ENCODE data around the gene BANP.

The BANP gene

DNA sequence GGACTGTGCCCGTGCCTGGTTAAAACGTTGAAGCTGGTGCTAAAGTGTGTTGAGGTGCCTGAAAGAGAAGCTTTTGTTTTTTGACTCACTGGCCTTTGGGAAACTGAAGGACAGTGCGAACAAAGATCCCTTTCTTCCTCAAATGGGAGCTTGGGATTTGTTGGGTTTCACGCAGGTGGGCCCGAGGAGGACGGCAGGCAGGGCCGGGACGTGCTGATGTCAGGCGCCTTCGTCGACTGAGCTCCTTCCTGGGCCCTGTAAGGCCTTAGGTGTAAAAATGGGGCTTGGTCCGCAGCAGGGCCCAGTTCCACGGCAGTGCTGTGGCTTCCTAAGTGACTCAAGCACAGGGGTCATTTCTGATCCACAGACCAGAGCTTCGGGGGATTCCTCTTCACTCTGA, 106.9 kb downstream of the BANP start:
- DNase-seq = no peak

DNA sequence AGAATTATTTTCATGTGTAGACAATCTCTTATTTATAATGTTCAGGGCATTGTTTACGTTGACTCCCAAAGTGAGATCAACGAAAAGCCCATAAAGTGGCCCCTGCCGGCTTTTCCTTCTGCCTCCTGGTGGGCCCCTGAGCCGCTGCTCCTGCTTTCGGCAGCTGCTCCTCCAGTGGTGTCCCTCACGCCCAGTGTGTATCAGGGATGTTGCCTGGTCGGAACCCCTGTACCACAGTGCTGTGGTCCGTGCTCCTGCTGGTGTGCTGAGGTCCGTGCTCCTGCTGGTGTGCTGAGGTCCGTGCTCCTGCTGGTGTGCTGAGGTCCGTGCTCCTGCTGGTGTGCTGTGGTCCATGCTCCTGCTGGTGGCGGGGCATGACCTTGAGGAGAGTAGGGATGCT, 107.6 kb downstream of the BANP start:
- no peak for DNase-seq

DNA sequence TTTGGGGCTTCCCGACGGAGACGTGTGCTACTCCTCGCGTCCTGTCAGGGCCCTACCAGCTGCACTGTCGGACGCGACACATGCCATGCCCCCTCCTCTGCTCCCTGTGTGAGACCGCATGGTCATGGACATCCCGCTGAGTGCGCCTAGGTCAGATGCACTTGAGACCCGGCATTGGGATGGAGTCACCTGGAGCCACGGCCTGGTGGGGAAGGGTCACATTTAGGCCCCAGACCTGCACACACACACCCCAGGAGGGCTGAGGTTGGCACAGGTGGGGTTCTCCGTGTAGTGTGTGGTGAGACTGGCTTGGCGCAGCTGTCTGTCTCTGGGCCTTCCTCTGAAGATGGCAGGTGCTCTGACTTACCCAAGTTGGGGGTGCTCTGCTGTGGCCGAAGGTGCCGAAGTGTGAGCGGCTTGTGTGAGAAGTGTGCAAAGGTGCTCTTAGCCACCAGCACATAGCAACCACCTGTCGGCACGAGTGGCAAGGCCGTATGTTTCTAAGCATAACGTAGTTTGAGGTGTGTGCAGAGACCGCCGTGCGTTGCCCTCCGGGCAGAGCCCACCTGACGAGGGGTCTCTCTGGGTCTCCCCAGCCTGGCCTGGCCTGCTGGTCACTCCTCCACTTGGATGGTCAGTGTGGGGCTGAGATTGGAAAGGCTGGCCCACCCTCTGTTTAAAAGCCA, 108.6 kb downstream of the BANP start:
- no peak for DNase-seq

DNA sequence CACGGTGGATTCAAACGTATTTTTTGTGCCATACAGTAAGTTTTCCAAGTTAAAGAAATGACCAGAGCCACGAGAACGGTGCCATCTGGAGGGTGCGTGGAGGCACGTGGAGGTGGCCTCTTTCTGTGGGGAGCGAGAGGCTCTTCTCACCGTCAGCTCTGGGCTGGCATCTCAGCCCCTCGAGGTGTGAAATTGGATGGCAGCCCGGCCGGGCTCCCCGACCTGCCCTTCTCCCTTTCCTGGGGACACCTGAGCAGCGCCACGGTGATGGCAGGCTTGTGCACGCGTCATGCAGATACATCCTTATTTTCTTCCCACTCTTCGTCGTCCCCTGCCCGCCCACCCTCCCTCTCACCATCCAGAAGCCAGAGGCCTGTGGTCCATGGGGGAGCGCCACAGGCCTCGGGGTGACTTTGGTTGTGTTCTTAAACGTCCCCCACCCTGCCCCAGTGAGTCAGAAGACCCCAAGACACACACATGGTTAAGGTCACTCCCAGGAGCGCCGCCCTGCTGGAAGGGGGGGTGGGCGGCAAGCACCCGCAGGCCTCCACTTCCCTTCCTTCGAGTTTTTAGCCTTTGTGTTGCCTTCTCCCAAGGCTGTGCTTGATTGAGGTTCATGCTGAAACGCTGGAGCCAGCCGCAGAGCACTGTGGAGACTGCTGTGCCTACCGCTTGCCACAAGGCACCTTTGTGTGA, 109.4 kb downstream of the BANP start:
- DNase-seq = no peak

DNA sequence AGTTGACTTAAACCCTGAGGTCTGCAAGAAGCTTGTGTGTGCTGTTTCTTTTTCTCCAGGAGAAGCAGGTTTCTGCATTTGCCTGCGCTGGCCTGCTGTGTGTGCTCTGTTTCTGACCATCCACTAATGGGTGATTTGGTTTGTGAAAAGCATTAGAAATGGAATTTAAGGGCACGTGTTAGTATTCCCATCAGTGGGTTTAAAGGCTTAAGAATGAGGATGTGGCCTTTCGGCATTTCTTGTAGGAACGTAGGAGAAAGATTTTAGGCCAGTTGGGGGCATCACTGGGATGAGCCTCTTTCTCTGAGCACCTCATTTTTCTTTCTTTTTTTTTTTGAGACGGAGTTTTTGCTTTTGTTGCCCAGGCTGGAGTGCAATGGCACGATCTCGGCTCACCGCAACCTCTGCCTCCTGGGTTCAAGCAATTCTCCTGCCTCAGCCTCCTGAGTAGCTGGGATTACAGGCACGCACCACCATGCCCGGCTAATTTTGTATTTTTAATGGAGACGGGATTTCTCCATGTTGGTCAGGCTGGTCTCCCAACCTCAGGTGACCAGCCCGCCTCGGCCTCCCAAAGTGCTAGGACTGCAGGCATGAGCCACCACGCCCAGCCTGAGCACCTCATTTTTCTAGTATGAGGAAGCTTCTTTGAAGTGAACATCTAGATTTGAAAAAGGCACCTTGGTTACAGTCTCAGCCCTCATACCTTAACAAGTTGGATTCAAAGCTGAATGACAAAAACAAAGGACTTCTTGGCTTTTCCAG, 110.3 kb downstream of the BANP start:
- DNase-seq = no peak

DNA sequence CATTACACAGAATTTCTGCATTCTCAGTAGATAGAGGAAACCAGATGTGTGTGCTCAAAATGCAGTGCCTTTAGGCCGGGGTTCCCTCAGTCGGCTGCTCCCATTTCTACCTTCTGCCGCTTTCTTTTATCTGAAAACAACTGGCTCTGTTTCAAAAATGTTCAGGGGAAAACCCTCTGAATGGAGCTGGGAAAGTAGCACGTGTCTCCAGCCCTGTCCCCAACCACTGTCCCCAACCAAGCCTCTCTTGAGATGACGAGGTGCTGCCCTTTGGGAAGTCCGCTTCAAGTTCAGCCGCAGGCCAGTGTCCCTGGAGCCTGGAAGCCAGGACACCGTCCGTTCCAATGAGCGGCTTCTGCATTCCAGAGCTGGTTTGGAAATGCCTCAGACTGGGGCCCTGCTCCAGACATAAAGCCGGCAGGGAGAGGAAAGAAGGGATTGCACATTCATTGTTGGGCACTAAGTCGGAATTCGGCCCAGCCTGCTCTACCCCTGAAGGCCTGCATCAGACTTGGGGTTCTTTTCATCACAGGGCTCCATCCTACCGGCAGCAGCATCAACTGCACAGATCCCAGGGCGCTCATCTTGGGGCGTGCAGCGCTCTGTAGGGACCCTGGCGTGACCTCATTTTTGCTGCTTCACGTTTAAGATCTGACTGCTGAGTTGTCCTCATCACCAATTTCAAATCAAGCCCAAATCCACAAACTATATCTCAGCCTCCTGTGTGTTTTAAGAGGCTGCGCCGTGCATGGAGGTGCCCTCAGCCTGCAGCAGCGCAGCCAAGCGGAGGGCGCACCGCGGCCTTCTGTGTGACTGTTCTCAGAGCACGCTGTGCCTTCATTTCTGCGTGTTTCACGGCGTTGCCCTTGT, 111.3 kb downstream of the BANP start:
- DNase-seq = no peak

DNA sequence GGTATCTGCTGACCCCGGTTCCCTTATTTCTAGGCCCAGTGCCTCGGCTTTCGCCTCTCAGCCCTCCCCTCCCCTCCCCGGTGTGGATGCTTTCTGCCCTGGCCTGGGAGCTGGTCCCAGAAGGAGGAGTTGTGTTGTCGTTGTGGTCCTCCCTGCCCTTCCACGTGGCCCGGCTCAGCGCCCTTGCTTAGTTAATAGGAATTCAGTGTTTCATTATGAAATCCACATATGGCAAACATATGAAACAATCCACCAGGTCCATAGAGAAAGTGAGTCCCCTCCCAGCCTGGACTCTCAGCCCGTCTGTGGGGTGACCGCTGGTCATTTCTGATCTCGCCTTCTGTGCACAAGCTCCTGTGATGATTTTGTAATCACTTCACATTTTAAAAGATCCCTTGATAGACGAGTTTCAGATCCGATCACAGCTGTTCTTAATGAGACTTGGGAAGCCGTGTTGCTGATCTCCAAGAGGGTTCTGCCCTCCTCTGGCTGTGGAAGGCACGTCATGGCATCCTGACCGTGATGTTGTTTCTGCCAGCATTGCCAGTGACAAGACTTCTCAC, 112.1 kb downstream of the BANP start:
- DNase-seq = no peak

DNA sequence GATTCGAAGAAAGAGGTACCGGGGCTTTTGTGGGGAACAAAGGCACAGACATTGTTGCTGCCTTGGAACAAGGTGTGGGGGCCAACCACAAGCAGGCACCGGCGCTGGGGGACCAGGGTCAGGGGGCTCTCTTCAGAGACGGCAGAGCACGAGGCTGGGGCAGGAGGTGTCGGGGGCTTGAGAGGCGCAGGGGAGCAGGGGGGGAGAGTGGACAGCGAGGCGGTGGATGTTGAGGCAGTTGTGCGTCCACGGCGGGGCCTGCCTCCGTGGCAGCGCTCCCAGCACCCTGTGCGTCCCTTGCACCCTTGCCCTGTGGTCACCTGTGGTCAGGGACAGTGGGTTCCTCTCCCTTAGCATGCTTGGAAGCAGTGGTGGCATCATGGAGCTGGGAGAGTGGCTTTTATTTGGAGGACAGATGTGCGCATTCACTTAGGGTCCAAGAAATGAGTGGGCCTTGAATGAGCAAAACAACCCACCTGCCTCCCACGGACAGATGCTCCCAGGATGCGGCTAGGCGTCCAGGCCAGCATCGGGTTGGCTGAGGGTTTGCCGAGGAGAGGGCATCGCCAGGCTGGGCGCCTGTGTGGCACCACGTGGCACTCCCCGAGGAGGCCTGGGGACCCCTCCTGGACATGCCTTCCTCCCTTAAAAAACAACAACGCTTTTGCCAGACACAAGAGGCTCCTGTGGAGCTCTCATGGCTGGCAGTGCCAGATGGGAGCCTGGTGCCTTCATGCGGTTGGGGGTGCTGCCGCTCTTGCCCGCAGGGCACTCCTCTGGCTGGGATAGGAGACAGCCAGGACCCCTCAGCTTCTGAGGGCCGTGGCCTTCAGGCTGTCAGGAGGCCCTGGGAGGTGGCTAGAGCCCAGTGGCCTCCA, 113.0 kb downstream of the BANP start:
- DNase-seq = no peak

DNA sequence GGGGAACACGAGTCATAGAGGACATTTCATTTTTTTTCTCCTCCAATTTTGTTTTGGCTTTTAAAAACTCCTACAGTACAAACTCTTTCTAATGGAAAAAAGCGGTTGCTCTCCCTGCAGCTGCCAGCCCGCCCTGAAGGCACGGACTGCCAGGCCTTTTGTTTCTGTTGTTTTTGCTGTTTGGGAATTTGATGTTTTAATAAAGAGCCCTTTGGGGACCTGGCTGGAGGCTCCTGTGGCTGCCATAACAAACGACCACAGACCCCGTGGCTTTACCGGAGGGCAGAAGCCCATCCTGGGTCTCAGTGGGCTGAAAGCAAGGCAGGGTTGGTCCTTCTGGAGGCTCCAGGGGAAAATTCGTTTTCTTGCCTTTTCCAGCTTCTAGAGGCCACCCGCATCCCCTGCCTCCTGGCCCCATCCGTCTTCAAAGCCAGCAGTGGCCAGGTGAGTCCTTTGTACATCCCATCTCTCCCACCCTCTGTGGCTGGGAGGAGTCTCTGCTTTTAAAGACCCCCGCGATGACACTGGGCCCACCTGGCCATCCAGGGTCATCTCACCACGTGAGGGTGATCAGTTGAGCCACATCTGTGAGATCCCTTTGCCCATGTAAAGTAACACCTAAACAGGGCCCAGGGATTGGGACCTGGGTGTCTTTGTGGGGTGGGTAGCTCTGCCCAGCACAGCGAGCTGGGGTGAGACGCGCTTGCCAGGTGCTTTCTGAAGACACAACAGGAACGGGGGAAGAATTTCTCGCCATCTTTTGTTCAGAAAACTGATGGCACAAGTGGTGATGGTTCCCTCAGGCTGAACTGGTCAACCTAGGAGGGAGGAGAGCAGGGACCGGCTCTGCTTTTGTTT, 113.9 kb downstream of the BANP start:
- DNase-seq = no peak

DNA sequence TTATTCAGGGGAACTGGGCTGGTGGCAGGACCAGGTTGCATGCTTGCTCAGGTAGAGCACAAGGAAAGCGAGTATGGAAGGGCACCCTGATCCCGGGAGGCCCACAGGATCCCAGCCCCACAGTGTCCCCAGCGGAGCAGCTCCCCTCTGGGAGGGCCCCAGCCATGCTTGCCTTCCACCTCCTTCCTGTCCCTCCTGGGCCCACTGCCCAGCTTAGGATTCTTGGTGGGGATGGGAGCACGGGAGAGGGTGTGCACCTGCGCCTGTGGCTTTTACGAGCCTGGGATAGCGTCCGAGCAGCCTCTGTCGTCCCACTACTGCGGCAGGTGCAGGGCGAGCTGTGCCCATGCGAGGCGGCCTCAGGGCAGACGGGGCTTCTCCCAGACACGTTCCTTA, 114.5 kb downstream of the BANP start:
- no peak for DNase-seq

DNA sequence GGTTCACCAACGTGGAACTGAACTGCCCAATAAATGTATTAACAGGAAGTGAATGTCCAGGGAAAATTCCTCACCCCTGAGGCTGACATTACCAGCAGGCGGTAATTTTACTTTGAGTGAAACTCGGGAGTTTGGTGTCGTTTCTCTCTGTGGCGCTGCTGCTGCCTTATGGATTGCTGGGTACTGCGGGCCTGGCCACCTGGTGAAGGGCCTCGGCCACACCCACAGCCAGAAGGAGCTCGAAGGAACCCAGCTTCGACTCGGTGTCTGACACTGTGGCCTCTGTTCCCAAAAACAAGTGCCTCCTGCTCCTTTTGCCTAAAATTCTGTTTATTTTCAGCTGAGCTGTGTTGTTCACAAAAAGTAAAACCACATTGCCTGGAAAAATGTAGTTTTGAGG, 115.0 kb downstream of the BANP start:
- no peak for DNase-seq

DNA sequence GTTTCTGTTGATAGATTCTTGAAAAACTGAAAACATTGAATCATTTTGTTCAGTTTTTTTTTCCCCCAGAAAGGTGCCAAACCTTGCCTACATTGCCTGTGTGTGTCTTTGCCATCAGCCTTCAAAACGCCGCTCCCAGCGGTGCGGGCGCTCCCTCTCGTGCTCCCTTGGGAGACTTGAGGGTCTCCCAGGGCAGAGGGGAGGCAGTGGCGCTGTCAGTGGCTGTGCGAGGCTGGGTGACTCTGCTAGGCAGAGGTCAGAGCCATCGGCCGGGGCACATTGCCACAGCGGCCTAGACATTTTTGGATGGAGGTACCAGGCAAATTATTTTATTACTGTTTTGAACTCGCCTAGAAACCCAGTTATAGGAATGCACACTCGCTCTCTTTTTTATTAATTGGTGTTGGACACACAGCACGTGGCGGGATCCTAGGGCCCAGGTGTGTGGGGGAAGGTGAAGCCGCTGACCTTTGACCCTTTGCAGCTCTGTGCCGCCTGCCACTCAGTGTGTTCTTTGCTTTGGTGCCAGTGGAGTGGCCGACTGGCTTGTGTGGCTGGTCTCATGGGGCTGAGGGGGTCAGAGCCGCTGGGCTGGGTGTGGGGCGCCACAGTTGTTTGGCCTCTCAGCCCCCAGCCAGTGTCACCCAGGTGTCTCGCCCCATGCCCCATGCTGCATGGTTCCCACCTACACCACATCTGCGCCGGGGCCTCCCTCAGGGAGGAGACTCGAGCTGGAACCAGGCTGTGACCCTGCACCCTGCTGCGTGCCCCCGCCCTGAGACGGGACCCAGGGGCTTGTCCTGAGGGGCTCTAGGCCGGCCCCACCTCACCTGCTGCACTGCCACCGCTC, 115.7 kb downstream of the BANP start:
- DNase-seq = no peak

DNA sequence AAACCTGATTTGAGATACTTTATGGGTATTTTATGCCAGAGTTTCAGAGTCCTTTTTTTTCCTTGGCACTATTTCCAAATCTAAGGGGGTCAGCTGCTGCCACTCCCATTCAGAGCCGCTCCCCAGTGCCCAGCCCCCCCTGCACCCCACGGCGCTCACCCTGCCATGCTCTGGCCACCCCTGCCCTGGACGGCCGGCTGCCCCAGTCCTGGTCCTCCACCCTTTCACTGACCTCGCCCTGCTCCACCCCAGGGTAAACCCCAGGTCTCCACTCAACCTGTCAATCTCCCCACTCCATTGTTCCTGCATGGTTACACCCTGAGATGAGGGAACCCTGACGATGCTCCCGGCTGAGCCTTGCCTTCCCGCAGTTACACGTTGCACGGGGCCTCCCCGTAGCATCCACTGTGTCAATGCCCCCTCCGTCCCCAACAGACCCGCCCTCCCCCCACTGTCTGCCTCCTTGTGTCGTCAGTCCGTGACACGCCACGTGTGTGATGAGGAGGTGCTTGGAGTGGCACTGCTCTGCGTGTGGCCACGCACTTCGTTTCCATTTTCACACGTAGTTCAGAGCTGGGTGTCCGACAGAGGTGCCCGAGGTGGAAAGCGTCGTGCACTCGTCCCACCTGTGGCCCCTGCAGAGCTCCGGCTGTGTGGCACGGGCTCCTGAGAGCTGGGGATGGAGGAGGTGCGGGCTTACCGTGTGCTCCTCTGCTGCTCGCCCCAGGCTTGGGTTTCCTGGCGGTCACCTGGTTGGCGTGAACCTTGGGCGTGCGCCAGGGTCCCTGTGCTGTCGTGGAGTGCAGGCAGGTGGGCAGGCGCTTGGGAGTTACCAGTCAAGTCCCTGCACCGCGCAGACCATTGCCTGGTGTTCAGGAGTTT, 116.5 kb downstream of the BANP start:
- no peak for DNase-seq

DNA sequence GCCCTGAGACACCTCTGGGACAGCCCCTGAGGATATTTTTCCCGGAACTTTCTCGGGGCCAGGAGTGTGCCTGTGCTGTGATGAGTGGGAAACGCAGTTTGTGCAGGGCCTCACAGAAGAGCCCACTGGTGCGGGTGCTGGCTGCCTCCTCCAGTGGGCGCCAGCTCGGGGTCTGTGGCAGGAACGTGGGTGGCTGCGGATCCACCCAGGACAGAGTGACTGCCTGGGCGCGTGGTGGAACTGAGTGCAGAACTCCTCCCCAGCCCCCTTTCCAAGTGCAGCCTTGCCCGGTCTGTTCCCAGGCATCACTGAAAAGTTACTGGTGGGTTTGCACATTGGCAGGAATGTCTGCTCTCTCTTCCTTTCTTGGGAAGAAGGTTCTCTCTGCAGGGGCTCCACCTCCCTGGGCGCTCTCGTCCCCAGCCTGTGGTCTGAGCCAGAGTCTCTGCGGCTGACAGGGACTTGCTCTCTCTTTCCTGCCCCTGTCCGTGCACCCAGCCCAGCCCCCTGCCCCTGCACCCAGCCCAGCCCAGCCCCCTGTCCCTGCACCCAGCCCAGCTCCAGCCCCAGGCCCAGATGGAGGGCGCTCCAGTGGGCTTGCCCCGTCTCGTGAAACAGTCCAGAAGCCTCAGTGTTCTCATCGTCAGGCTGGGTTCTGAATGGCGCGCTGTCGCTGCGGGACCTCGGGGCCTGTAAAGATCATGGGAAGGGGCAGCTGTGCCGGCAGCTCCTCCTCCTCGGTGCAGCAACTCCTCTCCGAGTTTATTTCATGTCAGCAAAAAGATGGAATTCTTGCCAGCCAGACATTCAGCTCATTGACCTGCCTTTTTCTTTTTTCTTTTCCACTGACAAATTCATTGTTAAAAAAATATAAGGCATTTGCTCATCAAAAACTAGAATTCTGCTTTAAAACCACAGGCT, 117.5 kb downstream of the BANP start:
- no peak for DNase-seq

DNA sequence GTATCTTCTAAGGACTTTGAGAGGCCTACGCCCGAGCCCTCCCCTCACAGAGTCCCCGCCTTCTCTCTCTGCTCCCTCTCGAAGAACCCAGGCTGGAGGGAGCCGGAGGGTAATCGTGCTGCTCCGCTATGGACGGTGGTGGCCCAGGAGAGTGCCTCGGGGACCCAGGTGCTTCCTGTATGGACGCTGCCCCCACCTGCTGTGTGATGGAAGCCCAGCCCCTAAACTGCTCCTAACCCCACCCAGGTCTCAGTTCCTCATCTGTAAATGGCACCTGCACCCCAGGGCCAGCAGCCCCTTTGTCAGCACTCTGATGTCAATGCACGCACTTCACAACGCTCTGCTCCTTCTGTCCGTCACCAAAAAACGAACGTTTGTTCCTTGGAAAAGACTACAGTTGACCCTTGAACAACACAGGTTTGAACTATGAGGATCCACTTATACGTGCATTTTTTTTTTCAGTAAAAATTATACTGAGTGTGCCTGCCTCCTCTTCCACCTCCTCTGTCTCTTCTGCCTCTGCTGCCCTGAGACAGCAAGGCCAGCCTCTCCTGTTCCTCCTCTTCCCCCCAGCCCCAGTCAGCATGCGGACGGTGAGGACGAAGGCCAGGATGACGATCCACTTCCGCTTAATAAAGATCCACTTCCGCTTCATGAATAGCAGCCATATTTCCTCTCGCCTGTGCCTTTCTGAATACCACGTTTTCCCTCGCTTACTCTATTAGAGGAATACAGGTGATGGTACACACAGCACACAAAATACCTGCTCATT, 118.3 kb downstream of the BANP start:
- no peak for DNase-seq

DNA sequence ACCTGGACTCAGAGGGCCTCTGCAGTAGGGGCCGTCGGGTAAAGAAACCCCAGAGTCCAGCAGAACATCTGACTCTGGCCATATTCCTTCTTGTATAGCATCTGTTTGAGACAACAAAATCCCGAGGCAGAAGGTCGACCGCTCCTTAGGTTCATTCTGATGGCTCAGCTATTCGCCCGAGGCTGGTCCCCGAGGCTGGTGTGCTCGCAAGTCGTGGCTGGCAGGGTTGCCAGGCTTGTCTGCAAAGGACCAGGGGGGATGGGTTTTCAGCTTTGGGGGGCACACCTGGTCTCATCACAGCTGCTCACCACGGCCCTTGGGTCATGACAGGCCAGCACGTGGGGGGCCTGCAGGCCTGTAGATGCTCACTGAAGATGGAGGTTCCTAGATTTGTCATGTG, 119.1 kb downstream of the BANP start:
- DNase-seq = no peak

Data from stimulated activated naive CD4-positive, alpha-beta T cell treated with Interleukin-2 at 50 U/mL for 16 hours (primary cell).